ENCODE measurements around the gene C1orf50. TPM values are rescaled to one million over a fixed set of nuclear protein-coding genes. Genes with fewer than 3 reads are reported as not detected.
"Not testable (repeated sequence)": the region's sequence is repeated elsewhere in the genome, so short reads cannot be mapped to it uniquely, and the experiment has no call there.

C1orf50 gene
- total and polyA plus RNA-seq, 2 donors from 2014 or later: 7.5 to 14.6 TPM

GRCh38 chr1:42748021-42748420 is 19.0 kb upstream of the C1orf50 start:
- intact Hi-C loops (cut with DNase I): loop anchor here (10.0 kb wide), 1 partner anchor 163 kb away; no protein-coding TSS in a partner anchor
- H3K9ac ChIP-seq (ENCODE audit: low read length in 3 of 3): no peak overlapping the region
- no peaks in the 10 kb centered on the region for H3K4me1 ChIP-seq (ENCODE audit: control insufficient read depth in 2 of 3, insufficient read depth in 2 of 3, low read depth in 1 of 3, low read length in 3 of 3)
- H3K27ac ChIP-seq (ENCODE audit: low read depth in 2 of 2, low read length in 2 of 2): no peak overlapping the region
- no peak for FAIRE-seq
- no peak for TF ChIP-seq CTCF (IDR thresholded peaks at IDR 0.05; ENCODE audit: borderline replicate concordance, extremely low read depth, insufficient read depth)
- no peak for DNase-seq
- H3K27me3 ChIP-seq (ENCODE audit: control insufficient read depth, insufficient read depth, low read length): no peaks in the 10 kb centered on the region
- H3K9me3 ChIP-seq (ENCODE audit: control insufficient read depth in 2 of 3, insufficient read depth in 1 of 3, low read length in 3 of 3): no peaks in the 10 kb centered on the region
- peaks cover 6 to 30% (median 19%) of the 10 kb centered on the region in 3 donors for H3K36me3 ChIP-seq (ENCODE audit: control insufficient read depth in 2 of 3, insufficient read depth in 3 of 3, low read length in 3 of 3)
- H3K4me3 ChIP-seq (ENCODE audit: low read length in 3 of 3): no peak overlapping the region

GRCh38 chr1:42748461-42749410 is 18.3 kb upstream of the C1orf50 start:
- intact Hi-C loops (cut with DNase I): loop anchor here (10.0 kb wide), 1 partner anchor 164 kb away; no protein-coding TSS in a partner anchor
- DNase-seq (no peak), FAIRE-seq (no peak)
- H3K4me3 ChIP-seq (ENCODE audit: low read length in 3 of 3): no peak overlapping the region
- no peak for TF ChIP-seq CTCF (IDR thresholded peaks at IDR 0.05; ENCODE audit: borderline replicate concordance, extremely low read depth, insufficient read depth)
- H3K9me3 ChIP-seq (ENCODE audit: control insufficient read depth in 2 of 3, insufficient read depth in 1 of 3, low read length in 3 of 3): no peaks in the 10 kb centered on the region
- no peaks in the 10 kb centered on the region for H3K4me1 ChIP-seq (ENCODE audit: control insufficient read depth in 2 of 3, insufficient read depth in 2 of 3, low read depth in 1 of 3, low read length in 3 of 3)
- H3K27ac ChIP-seq (ENCODE audit: low read depth in 2 of 2, low read length in 2 of 2): no peak overlapping the region
- H3K27me3 ChIP-seq (ENCODE audit: control insufficient read depth, insufficient read depth, low read length): no peaks in the 10 kb centered on the region
- no peak overlapping the region for H3K9ac ChIP-seq (ENCODE audit: low read length in 3 of 3)
- H3K36me3 ChIP-seq (ENCODE audit: control insufficient read depth in 2 of 3, insufficient read depth in 3 of 3, low read length in 3 of 3): peaks cover 8 to 30% (median 21%) of the 10 kb centered on the region in 3 donors

GRCh38 chr1:42750041-42750440 is 17.0 kb upstream of the C1orf50 start:
- peaks cover 8 to 41% (median 32%) of the 10 kb centered on the region in 3 donors for H3K36me3 ChIP-seq (ENCODE audit: control insufficient read depth in 2 of 3, insufficient read depth in 3 of 3, low read length in 3 of 3)

GRCh38 chr1:42751511-42752070 is 15.5 kb upstream of the C1orf50 start:
- intact Hi-C loops (cut with DNase I); H3K27ac ChIP-seq (ENCODE audit: low read depth in 2 of 2, low read length in 2 of 2); H3K4me3 ChIP-seq (ENCODE audit: low read length in 3 of 3); H3K9ac ChIP-seq (ENCODE audit: low read length in 3 of 3); H3K27me3 ChIP-seq (ENCODE audit: control insufficient read depth, insufficient read depth, low read length); FAIRE-seq; H3K4me1 ChIP-seq (ENCODE audit: control insufficient read depth in 2 of 3, insufficient read depth in 2 of 3, low read depth in 1 of 3, low read length in 3 of 3); DNase-seq; H3K9me3 ChIP-seq (ENCODE audit: control insufficient read depth in 2 of 3, insufficient read depth in 1 of 3, low read length in 3 of 3): not testable (repeated sequence)
- H3K36me3 ChIP-seq (ENCODE audit: control insufficient read depth in 2 of 3, insufficient read depth in 3 of 3, low read length in 3 of 3): peaks cover 13 to 47% (median 40%) of the 10 kb centered on the region in 3 donors

More at GRCh38 chr1:42750041-42750440, 17.0 kb upstream of the C1orf50 start:
- H3K9me3 ChIP-seq (ENCODE audit: control insufficient read depth in 2 of 3, insufficient read depth in 1 of 3, low read length in 3 of 3): no peaks in the 10 kb centered on the region
- H3K4me1 ChIP-seq (ENCODE audit: control insufficient read depth in 2 of 3, insufficient read depth in 2 of 3, low read depth in 1 of 3, low read length in 3 of 3): no peaks in the 10 kb centered on the region
- intact Hi-C loops (cut with DNase I): no loop called here
- H3K4me3 ChIP-seq (ENCODE audit: low read length in 3 of 3): no peak overlapping the region
- H3K9ac ChIP-seq (ENCODE audit: low read length in 3 of 3): no peak overlapping the region
- FAIRE-seq: no peak
- DNase-seq: no peak
- H3K27me3 ChIP-seq (ENCODE audit: control insufficient read depth, insufficient read depth, low read length): no peaks in the 10 kb centered on the region
- no peak overlapping the region for H3K27ac ChIP-seq (ENCODE audit: low read depth in 2 of 2, low read length in 2 of 2)
- no peak for TF ChIP-seq CTCF (IDR thresholded peaks at IDR 0.05; ENCODE audit: borderline replicate concordance, extremely low read depth, insufficient read depth)
